Measurements from ENCODE around the gene FOXO3. TPM values are rescaled to one million over a fixed set of nuclear protein-coding genes. Genes with fewer than 3 reads are reported as not detected.

The FOXO3 gene
- total and polyA plus RNA-seq, 2 of the 8 experiments (the other 6 are each of a cell fraction or from before 2014, with no cell fraction given), result 13.1 to 19.3 TPM

GRCh38 chr6:108702106-108702851 lies 141.6 kb downstream of the FOXO3 start:
- Histone ChIP-seq H3K23me2 (ENCODE audit: low read depth, low read length) (no peaks in the 10 kb centered on the region; the same call in 1 of the 2 replicates), H4K91ac (replicated peaks; ENCODE audit: insufficient read length, low read length) (no peak overlapping the region), H3K14ac (ENCODE audit: insufficient read length) (no peak overlapping the region), H3K36me3 (ENCODE audit: control insufficient read depth in 2 of 4, insufficient read depth in 4 of 4, low read length in 3 of 4) (0 out of 8 replicates have a peak, but pooled peaks cover 0 to 4% (median 0%) of the 10 kb centered on the region in 4 experiments), H2AK5ac (ENCODE audit: low read depth, low read length) (no peak overlapping the region), H3K18ac (ENCODE audit: extremely low read depth, low read length) (no peak overlapping the region), H3K56ac (replicated peaks; ENCODE audit: insufficient read length, low read depth, low read length) (no peak overlapping the region), H3K23ac (ENCODE audit: insufficient read length) (no peak overlapping the region), H2BK20ac (ENCODE audit: low read length) (no peak overlapping the region), H4K20me1 (replicated peaks in 1 of 2; ENCODE audit: control insufficient read depth in 1 of 2, insufficient read depth in 2 of 2, low read length in 2 of 2) (no peaks in the 10 kb centered on the region), H4K8ac (ENCODE audit: extremely low read depth, insufficient read depth, low read length) (no peak overlapping the region), H3K9ac (replicated peaks in 1 of 4; ENCODE audit: extremely low read depth in 1 of 4, low read depth in 3 of 4, low read length in 3 of 4) (no peak overlapping the region), H3K79me1 (ENCODE audit: low read depth, low read length) (no peaks in the 10 kb centered on the region), H3K4ac (replicated peaks; ENCODE audit: insufficient read length, low read depth, low read length) (no peak overlapping the region), H2BK120ac (replicated peaks; ENCODE audit: low read depth, low read length) (no peak overlapping the region), H3K9me3 (ENCODE audit: insufficient read depth in 2 of 2, low read depth in 1 of 2, low read length in 1 of 2) (peaks cover 6 to 10% of the 10 kb centered on the region in 2 experiments; a peak in 3 of 4 replicates), H3K4me1 (replicated peaks in 1 of 4; ENCODE audit: control insufficient read depth in 3 of 4, insufficient read depth in 4 of 4, low read length in 3 of 4) (peaks cover under 1 to 8% (median 5%) of the 10 kb centered on the region in 4 experiments; a peak in 5 of 7 replicates), H2BK15ac (ENCODE audit: low read length) (no peak overlapping the region), H2BK12ac (ENCODE audit: low read depth, low read length) (no peak overlapping the region), H3K4me3 (ENCODE audit: extremely low read depth in 1 of 4, insufficient read depth in 2 of 4, low read depth in 3 of 4, low read length in 4 of 4) (no peak overlapping the region), H3K79me2 (ENCODE audit: control insufficient read depth in 1 of 2, insufficient read depth in 2 of 2, low read length in 2 of 2) (no peaks in the 10 kb centered on the region), H4K5ac (ENCODE audit: insufficient read length, low read depth, low read length) (no peak overlapping the region), H3K4me2 (ENCODE audit: insufficient read depth in 1 of 2, low read depth in 2 of 2, low read length in 2 of 2) (no peak overlapping the region), H3K27ac (ENCODE audit: low read depth, low read length) (no peak overlapping the region), H2AFZ (ENCODE audit: low read length) (no peak overlapping the region), H3K27me3 (replicated peaks in 1 of 4; ENCODE audit: control insufficient read depth in 3 of 4, extremely low read depth in 1 of 4, insufficient read depth in 3 of 4, low read length in 3 of 4) (no peaks in the 10 kb centered on the region), H2BK5ac (ENCODE audit: low read depth, low read length) (no peak overlapping the region)
- POLR2A ChIA-PET (ENCODE audit: partially characterized antibody), result no interaction called here
- CTCF ChIA-PET (ENCODE audit: partially characterized antibody), result no interaction called here
- FAIRE-seq, result no peak
- WGBS, 2 experiments (ENCODE audit: extremely low coverage in 1 of 2, insufficient coverage in 1 of 2, insufficient read length in 1 of 2, insufficient replicate concordance in 2 of 2, low coverage in 1 of 2, low lambda C conversion rate in 2 of 2, missing lambda C conversion rate in 1 of 2), result 82% methylated on average over 1 of the region's 1 CpG; no CpG with 5 or more reads in 1 of the 2 experiments
- no peak for DNase-seq (ENCODE audit: low read depth in 1 of 2, low spot score in 2 of 2)
- TF ChIP-seq SRF (IDR thresholded peaks at IDR 0.05; ENCODE audit: low read depth, low read length) (no peak), YY1 (IDR thresholded peaks at IDR 0.05; ENCODE audit: low read depth, low read length) (no peak), RAD21 (IDR thresholded peaks at IDR 0.05 in 1 of 2, conservative IDR thresholded peaks at IDR 0.05 in 1 of 2; ENCODE audit: low read depth in 2 of 2, low read length in 2 of 2) (no peak)
